AG10803 (cell line): Measurements from ENCODE around the gene APOBEC3G.

Experiments used
- DNase-seq: peaks from one replicate; pipeline ENCODE4 v3.0.0; 2010; ENCODE audit warnings: low read depth
- H3K4me3 ChIP-seq: 2 replicates; pipeline ENCODE4 v1.5.1; 2011; ENCODE audit warnings: mild to moderate bottlenecking, low read length, control low read depth
- TF ChIP-seq, protein P1 (sequence below): conservative IDR thresholded peaks from 2 replicates; pipeline ENCODE4 v1.5.1; 2011; ENCODE audit warnings: mild to moderate bottlenecking, low read length, control low read depth, inconsistent platforms

APOBEC3G gene

DNA sequence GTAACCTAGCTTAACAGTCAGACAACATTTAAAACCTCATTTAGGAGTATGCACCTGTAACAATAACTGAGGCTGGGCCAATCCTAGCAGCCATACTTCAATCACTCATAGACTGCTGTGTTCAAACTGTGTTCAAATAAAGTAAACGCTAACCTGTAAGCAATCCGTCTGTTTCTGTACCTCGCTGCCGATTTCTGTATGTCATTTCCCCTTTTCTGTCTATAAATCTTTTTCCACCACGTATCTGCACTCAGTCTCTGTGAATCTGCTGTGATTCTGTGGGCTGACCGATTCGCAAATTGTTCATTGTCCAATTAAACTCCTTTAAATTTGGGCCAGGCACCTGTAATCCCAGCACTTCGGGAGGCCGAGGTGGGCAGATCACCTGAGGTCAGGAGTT, 32.3 kb downstream of the APOBEC3G start:
- DNase-seq = no peak
- no peak overlapping the region for H3K4me3 ChIP-seq

GRCh38 chr22:39110631-39111561, 33.8 kb downstream of the APOBEC3G start:
- no peak for DNase-seq
- TF ChIP-seq, protein P1, sequence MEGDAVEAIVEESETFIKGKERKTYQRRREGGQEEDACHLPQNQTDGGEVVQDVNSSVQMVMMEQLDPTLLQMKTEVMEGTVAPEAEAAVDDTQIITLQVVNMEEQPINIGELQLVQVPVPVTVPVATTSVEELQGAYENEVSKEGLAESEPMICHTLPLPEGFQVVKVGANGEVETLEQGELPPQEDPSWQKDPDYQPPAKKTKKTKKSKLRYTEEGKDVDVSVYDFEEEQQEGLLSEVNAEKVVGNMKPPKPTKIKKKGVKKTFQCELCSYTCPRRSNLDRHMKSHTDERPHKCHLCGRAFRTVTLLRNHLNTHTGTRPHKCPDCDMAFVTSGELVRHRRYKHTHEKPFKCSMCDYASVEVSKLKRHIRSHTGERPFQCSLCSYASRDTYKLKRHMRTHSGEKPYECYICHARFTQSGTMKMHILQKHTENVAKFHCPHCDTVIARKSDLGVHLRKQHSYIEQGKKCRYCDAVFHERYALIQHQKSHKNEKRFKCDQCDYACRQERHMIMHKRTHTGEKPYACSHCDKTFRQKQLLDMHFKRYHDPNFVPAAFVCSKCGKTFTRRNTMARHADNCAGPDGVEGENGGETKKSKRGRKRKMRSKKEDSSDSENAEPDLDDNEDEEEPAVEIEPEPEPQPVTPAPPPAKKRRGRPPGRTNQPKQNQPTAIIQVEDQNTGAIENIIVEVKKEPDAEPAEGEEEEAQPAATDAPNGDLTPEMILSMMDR = no peak
- H3K4me3 ChIP-seq = no peak overlapping the region

More for the DNA sequence above, 32.3 kb downstream of the APOBEC3G start:
- TF ChIP-seq, protein P1 = no peak

GRCh38 chr22:39114112-39114511, 37.0 kb downstream of the APOBEC3G start:
- TF ChIP-seq, protein P1 = no peak
- DNase-seq = no peak
- no peak overlapping the region for H3K4me3 ChIP-seq

GRCh38 chr22:39115570-39115969, 38.5 kb downstream of the APOBEC3G start:
- TF ChIP-seq, protein P1 = no peak
- no peak overlapping the region for H3K4me3 ChIP-seq
- DNase-seq = no peak

GRCh38 chr22:39115977-39116621, 39.0 kb downstream of the APOBEC3G start:
- no peak for DNase-seq
- H3K4me3 ChIP-seq = no peak overlapping the region
- TF ChIP-seq, protein P1 = no peak

DNA sequence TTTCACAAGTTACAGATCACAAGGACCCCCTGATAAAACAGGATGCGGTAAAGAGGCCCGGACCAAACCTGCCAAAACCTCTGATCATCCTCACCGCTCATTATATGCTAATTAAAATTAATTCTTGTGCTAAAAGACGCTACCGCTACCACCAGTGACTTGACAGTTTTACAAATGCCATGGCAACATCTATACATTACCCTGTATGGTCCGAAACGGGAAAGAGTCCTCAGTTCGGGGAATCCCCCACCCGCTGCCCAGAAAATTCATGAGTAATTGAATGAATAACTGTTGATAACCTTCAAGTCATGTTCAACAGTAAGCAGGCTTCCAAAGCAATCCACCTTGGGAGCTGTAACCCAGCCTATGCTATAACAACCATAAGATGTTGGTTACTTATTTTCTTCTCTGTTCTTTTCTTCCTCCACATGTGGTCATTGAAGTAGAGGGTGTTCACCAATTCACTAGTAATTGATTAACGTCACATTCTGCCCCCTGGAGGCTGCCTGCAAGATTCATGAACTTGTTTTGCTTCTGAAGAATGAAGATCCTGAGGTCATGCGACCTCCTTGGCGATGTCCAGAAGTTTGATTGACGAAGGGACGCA, 40.6 kb downstream of the APOBEC3G start:
- TF ChIP-seq, protein P1 = peak; percentile 64
- H3K4me3 ChIP-seq = no peak overlapping the region
- DNase-seq = peak; percentile 60
